Rectal smooth muscle tissue (tissue), 1 donor: ENCODE measurements around the gene ADGRL3.
"Not testable (repeated sequence)": the region's sequence is repeated elsewhere in the genome, so short reads cannot be mapped to it uniquely, and the experiment has no call there.

Source experiments
- H3K27ac ChIP-seq: one replicate; pipeline ENCODE4 v1.7.0; 2013; ENCODE audit warnings: low read depth, low read length, inconsistent platforms
- H3K27me3 ChIP-seq: one replicate; pipeline ENCODE4 v1.7.0; 2013; ENCODE audit warnings: low read length; ENCODE audit not compliant: control insufficient read depth, insufficient read depth
- H3K36me3 ChIP-seq: one replicate; pipeline ENCODE4 v1.7.0; 2013; ENCODE audit warnings: low read length; ENCODE audit not compliant: control insufficient read depth, insufficient read depth
- H3K4me1 ChIP-seq: one replicate; pipeline ENCODE4 v1.7.0; 2013; ENCODE audit warnings: low read length; ENCODE audit not compliant: control insufficient read depth, insufficient read depth
- H3K4me3 ChIP-seq: one replicate; pipeline ENCODE4 v1.7.0; 2013; ENCODE audit warnings: low read length
- H3K9ac ChIP-seq: one replicate; pipeline ENCODE4 v1.7.0; 2013; ENCODE audit warnings: low read length

ADGRL3 gene

DNA sequence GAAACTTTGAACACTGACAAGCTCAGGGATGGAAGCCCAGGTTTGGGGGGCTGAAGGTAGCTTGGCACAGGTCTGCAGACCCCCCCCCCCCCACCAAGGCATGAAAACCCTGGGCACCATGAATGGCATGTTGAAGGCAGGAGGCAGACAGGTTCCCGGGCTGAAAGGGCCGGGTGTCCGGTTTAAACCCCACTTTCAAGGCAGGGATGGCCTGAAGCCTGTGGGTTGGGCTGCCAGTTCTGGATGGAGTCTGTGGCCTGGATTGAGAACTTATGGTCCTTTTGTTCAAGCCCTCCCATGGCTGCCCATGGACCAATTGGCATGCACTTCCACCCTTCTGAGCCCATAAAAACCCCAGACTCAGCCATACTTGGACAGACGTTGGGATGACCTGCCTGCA, 616.9 kb downstream of the ADGRL3 start:
- Histone ChIP-seq H3K27ac (no peak overlapping the region), H3K4me1 (no peaks in the 10 kb centered on the region), H3K27me3 (no peaks in the 10 kb centered on the region), H3K4me3 (no peak overlapping the region), H3K36me3 (no peaks in the 10 kb centered on the region), H3K9ac (no peak overlapping the region)

DNA sequence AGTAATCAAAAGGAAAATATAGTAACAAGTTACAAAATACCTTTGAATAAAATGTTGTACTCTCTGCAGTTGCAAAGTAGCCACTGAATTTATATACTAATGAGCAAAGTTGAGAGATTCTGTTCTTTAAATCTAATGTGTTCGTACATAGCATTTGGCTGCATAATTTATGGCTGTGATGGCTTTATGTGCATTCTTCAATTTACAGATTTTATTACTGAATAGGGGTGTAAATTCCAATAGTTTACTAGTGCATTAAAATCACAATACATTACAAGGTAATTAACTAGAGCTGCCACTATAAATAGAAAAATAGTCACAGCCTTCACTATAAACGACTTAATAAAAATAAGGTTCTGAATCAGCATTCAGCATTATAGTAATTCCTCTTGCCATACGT, 620.0 kb downstream of the ADGRL3 start:
- no peaks in the 10 kb centered on the region for H3K27me3 ChIP-seq
- no peak overlapping the region for H3K4me3 ChIP-seq
- no peak overlapping the region for H3K9ac ChIP-seq
- H3K27ac ChIP-seq: no peak overlapping the region
- H3K4me1 ChIP-seq: no peaks in the 10 kb centered on the region
- H3K36me3 ChIP-seq: no peaks in the 10 kb centered on the region

- Histone ChIP-seq H3K4me1 (no peaks in the 10 kb centered on the region), H3K9ac (no peak overlapping the region), H3K4me3 (no peak overlapping the region), H3K27ac (no peak overlapping the region), H3K36me3 (no peaks in the 10 kb centered on the region), H3K27me3 (no peaks in the 10 kb centered on the region)
These were observed 624.3 kb downstream of the ADGRL3 start for GRCh38 chr4:61824454-61824853.

GRCh38 chr4:61827907-61828391, 627.8 kb downstream of the ADGRL3 start:
- Histone ChIP-seq H3K27me3 (no peaks in the 10 kb centered on the region), H3K4me1 (no peaks in the 10 kb centered on the region), H3K4me3 (no peak overlapping the region), H3K27ac (no peak overlapping the region), H3K36me3 (no peaks in the 10 kb centered on the region), H3K9ac (no peak overlapping the region)

- no peak overlapping the region for H3K27ac ChIP-seq
- H3K36me3 ChIP-seq: no peaks in the 10 kb centered on the region
- H3K4me1 ChIP-seq: no peaks in the 10 kb centered on the region
- H3K27me3 ChIP-seq: no peaks in the 10 kb centered on the region
- H3K9ac ChIP-seq: no peak overlapping the region
- no peak overlapping the region for H3K4me3 ChIP-seq
These were observed 628.8 kb downstream of the ADGRL3 start for GRCh38 chr4:61828960-61829359.

DNA sequence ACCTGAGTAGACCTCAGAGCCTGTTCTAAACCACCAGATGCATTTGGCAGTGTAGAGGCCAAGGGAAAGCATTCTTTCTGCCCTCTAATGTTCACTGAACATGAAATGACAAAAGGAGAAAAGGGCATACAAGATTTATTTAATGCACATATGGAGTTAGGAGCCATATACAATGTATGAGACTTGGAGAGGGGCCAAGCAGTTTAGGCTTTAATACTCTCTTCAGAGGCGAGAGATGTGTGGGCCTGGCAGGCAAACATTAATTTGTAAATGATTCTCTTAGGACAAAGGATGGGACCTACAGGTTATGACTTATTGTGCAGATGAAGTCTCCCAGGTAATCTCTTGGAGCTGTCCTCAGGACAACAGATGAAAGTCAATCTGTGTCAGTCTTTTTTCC, 631.9 kb downstream of the ADGRL3 start:
- Histone ChIP-seq H3K27me3 (no peaks in the 10 kb centered on the region), H3K36me3 (no peaks in the 10 kb centered on the region), H3K4me1 (no peaks in the 10 kb centered on the region), H3K4me3 (no peak overlapping the region), H3K9ac (no peak overlapping the region), H3K27ac (no peak overlapping the region)

GRCh38 chr4:61837395-61837794, 637.3 kb downstream of the ADGRL3 start:
- H3K4me1 ChIP-seq: no peaks in the 10 kb centered on the region
- no peak overlapping the region for H3K27ac ChIP-seq
- H3K27me3 ChIP-seq: no peaks in the 10 kb centered on the region
- no peaks in the 10 kb centered on the region for H3K36me3 ChIP-seq
- no peak overlapping the region for H3K9ac ChIP-seq
- no peak overlapping the region for H3K4me3 ChIP-seq

DNA sequence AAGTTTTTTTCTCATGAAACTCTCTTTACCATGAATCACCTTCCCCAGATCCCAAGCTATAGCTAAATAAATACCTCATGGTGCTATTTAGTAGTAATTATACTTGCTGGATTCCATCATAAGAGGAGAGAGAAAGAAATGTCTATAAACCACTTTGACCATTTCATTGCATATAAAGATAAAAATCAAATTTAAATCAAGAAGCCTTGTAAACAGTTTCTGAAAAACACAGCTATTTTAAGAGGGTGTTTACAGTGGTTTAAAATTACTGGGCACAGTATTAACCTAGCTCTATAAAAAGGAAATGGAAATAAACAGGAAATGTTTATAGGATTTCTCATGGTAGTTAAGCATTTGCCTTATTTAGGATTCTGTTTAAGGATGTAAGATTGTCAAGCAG, 637.9 kb downstream of the ADGRL3 start:
- no peak overlapping the region for H3K4me3 ChIP-seq
- no peak overlapping the region for H3K9ac ChIP-seq
- no peak overlapping the region for H3K27ac ChIP-seq
- no peaks in the 10 kb centered on the region for H3K27me3 ChIP-seq
- no peaks in the 10 kb centered on the region for H3K4me1 ChIP-seq
- no peaks in the 10 kb centered on the region for H3K36me3 ChIP-seq

- Histone ChIP-seq H3K27ac (no peak overlapping the region), H3K27me3 (no peaks in the 10 kb centered on the region), H3K4me1 (no peaks in the 10 kb centered on the region), H3K36me3 (no peaks in the 10 kb centered on the region), H3K9ac (no peak overlapping the region), H3K4me3 (no peak overlapping the region)
These were observed 641.6 kb downstream of the ADGRL3 start for GRCh38 chr4:61841714-61842113.

DNA sequence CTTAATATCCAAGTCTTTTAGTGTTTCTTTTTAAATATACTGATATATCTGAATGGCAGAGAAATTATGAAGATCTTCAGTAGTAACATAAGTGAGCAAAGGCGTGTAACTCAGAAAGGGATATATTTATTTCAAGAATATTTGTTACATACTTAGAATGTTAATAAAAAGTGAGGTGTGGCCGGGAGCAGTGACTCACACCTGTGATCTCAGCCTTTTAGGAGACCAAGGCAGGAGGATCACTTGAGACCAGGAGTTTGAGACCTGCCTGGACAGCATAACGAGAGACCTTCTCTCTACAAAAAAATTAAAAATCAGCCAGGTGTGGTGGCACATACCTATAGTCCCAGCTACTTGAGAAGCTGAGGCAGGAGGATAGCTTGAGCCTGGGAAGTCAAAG, 651.0 kb downstream of the ADGRL3 start:
- H3K36me3 ChIP-seq: no peaks in the 10 kb centered on the region
- H3K9ac ChIP-seq: no peak overlapping the region
- no peaks in the 10 kb centered on the region for H3K27me3 ChIP-seq
- H3K4me3 ChIP-seq: no peak overlapping the region
- no peaks in the 10 kb centered on the region for H3K4me1 ChIP-seq
- no peak overlapping the region for H3K27ac ChIP-seq

DNA sequence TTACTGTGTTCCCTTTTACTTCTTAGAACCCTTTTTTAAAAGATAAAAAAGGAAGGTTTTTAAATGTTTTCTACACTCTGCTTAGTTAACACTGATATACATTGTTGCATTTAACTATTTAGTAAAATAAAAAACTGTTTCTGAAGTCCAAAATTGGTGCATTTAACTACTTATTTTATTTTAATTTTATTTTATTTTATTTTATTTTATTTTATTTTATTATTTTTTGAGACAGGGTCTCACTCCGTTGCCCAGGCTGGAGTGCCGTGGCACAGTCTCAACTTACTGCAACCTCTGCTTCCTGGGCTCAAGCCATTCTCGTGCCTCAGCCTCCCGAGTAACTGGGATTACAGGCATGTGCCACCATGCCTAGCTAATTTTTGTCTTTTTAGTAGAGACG, 652.0 kb downstream of the ADGRL3 start:
- not testable (repeated sequence) for H3K27ac ChIP-seq, H3K4me1 ChIP-seq, H3K4me3 ChIP-seq, H3K9ac ChIP-seq, H3K36me3 ChIP-seq, H3K27me3 ChIP-seq

DNA sequence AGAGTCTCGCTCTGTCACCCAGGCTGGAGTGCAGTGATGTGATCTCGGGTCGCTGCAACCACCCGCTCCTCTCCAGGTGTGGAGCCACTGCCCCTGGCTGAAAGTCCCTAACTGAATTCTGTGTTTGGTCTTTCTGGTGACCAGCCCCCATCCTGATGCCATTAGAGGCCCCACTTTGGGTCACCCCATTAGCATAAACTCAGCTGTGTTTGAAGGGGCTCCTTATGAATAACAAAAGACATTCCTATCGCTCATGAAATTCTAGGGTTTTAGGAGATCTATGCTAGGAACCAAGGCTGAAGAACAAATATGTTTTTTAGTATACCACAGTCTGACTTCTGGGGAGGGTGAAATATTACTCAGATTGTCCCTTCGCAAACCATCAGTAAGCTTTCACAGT, 652.9 kb downstream of the ADGRL3 start:
- Histone ChIP-seq H3K36me3 (no peaks in the 10 kb centered on the region), H3K27ac (no peak overlapping the region), H3K27me3 (no peaks in the 10 kb centered on the region), H3K4me1 (no peaks in the 10 kb centered on the region), H3K9ac (no peak overlapping the region), H3K4me3 (no peak overlapping the region)

DNA sequence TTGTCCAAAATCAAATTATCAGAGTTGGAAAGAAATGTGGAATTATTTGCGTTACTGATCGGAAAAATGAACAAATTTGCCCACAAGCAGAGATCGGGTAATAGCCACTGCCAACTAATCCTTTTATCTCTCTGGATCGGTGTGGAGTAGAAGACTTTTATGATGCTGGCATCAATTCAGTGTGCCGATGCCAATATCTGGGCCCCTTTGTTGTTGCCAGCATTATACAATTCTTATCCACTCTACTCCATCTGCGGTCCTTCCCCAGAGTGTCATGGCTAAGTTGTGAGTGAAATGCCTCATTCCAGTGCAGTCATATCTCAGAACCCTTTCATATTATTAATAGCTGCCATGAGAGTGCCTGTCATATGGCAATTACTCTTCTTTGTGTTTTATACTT, 660.2 kb downstream of the ADGRL3 start:
- Histone ChIP-seq H3K4me1 (no peaks in the 10 kb centered on the region), H3K9ac (no peak overlapping the region), H3K27ac (no peak overlapping the region), H3K36me3 (no peaks in the 10 kb centered on the region), H3K27me3 (no peaks in the 10 kb centered on the region), H3K4me3 (no peak overlapping the region)
